GM20431 (cell line): ENCODE data around the gene COL13A1.

Experiments used
- in situ Hi-C: fragments of 300-500 bp; cut with MseI, MboI; formaldehyde crosslinking; loops from one replicate; pipeline ENCODE4 v1.15.0; 2020; ENCODE audit warnings: low sequenced_read_pairs; ENCODE audit not compliant: unreplicated experiment

The COL13A1 gene

GRCh38 chr10:69899727-69900595, 98.3 kb downstream of the COL13A1 start:
- in situ Hi-C loops, result no loop called here

- in situ Hi-C loops, result no loop called here
Measured at GRCh38 chr10:69901022-69901421, 99.3 kb downstream of the COL13A1 start.

- in situ Hi-C loops, result no loop called here
Measured at GRCh38 chr10:69901628-69902505, 100.2 kb downstream of the COL13A1 start.

- in situ Hi-C loops, result no loop called here
Measured at GRCh38 chr10:69902835-69903535, 101.3 kb downstream of the COL13A1 start.

- in situ Hi-C loops, result no loop called here
Measured at GRCh38 chr10:69904533-69904932, 102.8 kb downstream of the COL13A1 start.

- in situ Hi-C loops, result no loop called here
Measured at GRCh38 chr10:69906425-69906824, 104.7 kb downstream of the COL13A1 start.

- in situ Hi-C loops, result no loop called here
Measured at GRCh38 chr10:69907517-69907916, 105.8 kb downstream of the COL13A1 start.

- in situ Hi-C loops, result no loop called here
Measured at GRCh38 chr10:69908124-69908523, 106.4 kb downstream of the COL13A1 start.

GRCh38 chr10:69910561-69910960, 108.9 kb downstream of the COL13A1 start:
- in situ Hi-C loops, result no loop called here

- in situ Hi-C loops, result no loop called here
Measured at GRCh38 chr10:69911613-69912528, 110.2 kb downstream of the COL13A1 start.

- in situ Hi-C loops, result no loop called here
Measured at GRCh38 chr10:69912589-69912988, 110.9 kb downstream of the COL13A1 start.

GRCh38 chr10:69913606-69914382, 112.1 kb downstream of the COL13A1 start:
- in situ Hi-C loops, result no loop called here

- in situ Hi-C loops, result no loop called here
Measured at GRCh38 chr10:69914398-69915214, 112.9 kb downstream of the COL13A1 start.

GRCh38 chr10:69915215-69915560, 113.5 kb downstream of the COL13A1 start:
- in situ Hi-C loops, result no loop called here

- in situ Hi-C loops, result no loop called here
Measured at GRCh38 chr10:69916118-69916517, 114.4 kb downstream of the COL13A1 start.

GRCh38 chr10:69918036-69918435, 116.3 kb downstream of the COL13A1 start:
- in situ Hi-C loops, result no loop called here

GRCh38 chr10:69919250-69919649, 117.5 kb downstream of the COL13A1 start:
- in situ Hi-C loops, result no loop called here

GRCh38 chr10:69925111-69925510, 123.4 kb downstream of the COL13A1 start:
- in situ Hi-C loops, result no loop called here
